CD4-positive, alpha-beta T cell treated with Interleukin-1 beta for 1 hour (primary cell): ENCODE measurements around the gene PROM1.

Source experiments
- DNase-seq, 2 donors: peaks; one replicate each; pipeline ENCODE4 v3.0.0-alpha.2; 2020 to 2022

PROM1 gene

GRCh38 chr4:16083241-16084191 lies at the start of gene PROM1:
Gene PROM1 (minus strand): TSS chr4:16084023. CDS start chr4:16075906, 8,117 bp downstream.
- DNase-seq = no peak

GRCh38 chr4:16133406-16133805 lies 49.6 kb upstream of the PROM1 start:
- DNase-seq = no peak

GRCh38 chr4:16131293-16131692 lies 47.5 kb upstream of the PROM1 start:
- DNase-seq = no peak

GRCh38 chr4:16129336-16129735 lies 45.5 kb upstream of the PROM1 start:
- DNase-seq = no peak

DNA sequence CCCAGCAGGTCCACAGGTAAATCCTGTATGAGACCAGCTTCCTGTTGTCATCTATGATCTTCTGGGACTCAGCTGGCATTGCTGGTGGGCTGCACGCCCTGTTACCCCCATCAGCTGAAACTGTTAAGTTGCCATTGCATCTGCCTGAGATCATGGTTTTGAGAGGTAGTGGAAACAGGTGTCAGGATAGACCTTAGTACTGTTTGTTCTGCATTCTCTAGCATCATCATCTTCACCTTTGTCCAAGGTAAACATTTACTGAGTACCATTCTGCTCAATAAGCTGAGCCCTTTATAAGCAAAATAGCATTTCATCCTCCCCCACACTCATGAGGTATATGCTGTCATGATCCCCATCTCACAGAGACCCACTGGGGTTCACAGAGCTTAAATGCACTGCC lies 42.9 kb upstream of the PROM1 start:
- no peak for DNase-seq

- DNase-seq = no peak
Observed at GRCh38 chr4:16125571-16126445, 42.0 kb upstream of the PROM1 start.

GRCh38 chr4:16124232-16124631 lies 40.4 kb upstream of the PROM1 start:
- DNase-seq = no peak

GRCh38 chr4:16123356-16124084 lies 39.7 kb upstream of the PROM1 start:
- no peak for DNase-seq

DNA sequence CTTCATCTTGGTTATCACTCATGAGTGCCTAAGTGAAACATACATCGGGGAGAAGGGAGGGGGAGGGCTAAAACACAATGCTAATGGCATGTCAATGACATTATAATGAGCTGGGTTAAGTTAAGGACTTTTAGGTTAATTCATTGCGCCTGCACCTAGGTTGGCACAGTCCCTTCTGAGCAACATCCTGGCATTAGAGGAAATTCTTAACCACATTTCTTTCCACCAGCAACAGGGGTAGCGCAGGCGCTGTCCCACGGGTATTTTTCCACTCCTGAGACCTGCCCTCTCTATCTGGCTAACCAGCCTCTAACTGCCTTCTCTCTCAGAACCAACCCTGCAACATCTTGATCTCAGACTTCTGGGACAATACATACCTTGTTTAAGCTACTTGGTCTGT lies 39.0 kb upstream of the PROM1 start:
- DNase-seq = no peak

DNA sequence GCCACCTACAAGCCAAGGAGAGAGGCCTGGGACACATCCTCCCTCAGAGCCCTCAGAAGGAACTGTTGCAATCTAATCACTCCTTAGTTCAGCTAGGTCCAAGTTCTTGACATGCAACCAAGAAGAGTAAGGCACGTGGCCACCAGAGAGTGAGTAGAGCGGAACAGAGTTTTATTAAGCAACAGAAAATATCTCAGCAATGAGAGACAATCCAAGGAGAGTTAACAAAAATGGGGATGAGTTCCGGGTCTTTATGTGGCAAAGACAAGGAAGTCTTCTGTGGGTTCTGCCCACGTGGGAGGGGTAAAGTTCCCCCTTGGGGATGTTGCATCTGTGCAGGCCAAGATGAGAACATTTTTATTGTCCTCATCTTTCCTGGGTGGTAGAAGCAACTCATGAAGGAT lies 38.5 kb upstream of the PROM1 start:
- DNase-seq = no peak

DNA sequence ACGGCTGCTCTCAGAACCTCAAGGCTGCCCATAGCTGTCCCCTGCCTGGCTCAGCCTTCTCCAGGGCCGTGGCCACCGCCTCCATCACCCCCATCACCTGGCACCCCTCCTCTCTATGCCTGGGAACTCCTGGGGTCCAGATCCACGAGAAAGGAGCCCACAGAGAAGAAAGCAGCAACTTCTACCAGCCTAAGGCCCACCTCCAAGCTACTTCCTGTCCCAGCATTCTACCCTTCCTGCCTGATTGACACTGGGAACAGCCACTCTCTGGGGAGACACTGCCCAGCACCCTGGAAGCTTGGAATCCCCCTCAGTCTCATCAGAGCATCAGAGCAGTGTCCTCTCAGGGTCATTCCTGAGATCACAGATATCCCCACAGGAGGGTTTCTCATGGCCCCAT lies 36.9 kb upstream of the PROM1 start:
- no peak for DNase-seq

- no peak for DNase-seq
Observed at GRCh38 chr4:16119981-16120380, 36.2 kb upstream of the PROM1 start.

DNA sequence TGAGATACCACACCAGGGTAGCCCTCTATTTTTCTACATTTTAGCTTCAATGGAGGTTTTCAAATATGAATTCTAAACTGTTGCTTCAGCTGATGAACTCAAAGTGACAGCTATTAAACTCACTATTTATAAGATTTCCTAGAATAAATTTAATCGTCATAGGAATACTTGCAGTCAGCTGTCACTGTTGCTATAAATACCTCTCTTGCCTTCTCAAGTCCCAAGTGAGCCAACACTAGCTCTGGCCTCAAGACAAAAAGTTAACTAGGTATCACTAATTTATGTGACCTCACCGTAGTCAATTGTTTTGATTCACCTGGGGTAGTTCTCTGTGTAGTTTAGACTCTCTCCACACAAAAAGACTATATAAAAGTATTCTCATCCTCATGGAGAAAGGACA lies 34.3 kb upstream of the PROM1 start:
- DNase-seq = no peak

- no peak for DNase-seq
Observed at GRCh38 chr4:16117164-16117563, 33.3 kb upstream of the PROM1 start.

GRCh38 chr4:16116493-16116990 lies 32.7 kb upstream of the PROM1 start:
- no peak for DNase-seq

- no peak for DNase-seq
Observed at GRCh38 chr4:16116019-16116418, 32.2 kb upstream of the PROM1 start.

DNA sequence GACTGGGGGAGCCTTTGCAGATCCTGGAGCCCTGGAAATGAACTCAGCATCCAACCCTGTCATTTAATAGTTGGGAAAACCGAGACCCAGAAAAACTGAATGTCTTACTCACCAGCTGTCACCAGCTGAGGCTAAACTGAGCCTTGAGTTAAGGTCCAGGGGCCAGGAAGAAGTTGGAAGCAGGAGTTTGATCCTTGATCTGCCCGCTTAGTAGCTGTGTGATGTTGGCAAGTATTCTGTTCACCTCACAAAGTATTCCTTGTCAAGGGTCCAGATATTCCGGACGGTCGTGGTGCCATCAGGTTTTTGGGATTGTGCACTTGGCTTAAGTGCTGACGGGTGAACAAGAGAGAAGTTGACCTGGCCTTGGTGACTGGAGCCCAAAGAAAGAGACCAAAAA lies 30.7 kb upstream of the PROM1 start:
- DNase-seq = no peak

- no peak for DNase-seq
Observed at GRCh38 chr4:16113741-16114140, 29.9 kb upstream of the PROM1 start.

- no peak for DNase-seq
Observed at GRCh38 chr4:16111533-16111932, 27.7 kb upstream of the PROM1 start.

DNA sequence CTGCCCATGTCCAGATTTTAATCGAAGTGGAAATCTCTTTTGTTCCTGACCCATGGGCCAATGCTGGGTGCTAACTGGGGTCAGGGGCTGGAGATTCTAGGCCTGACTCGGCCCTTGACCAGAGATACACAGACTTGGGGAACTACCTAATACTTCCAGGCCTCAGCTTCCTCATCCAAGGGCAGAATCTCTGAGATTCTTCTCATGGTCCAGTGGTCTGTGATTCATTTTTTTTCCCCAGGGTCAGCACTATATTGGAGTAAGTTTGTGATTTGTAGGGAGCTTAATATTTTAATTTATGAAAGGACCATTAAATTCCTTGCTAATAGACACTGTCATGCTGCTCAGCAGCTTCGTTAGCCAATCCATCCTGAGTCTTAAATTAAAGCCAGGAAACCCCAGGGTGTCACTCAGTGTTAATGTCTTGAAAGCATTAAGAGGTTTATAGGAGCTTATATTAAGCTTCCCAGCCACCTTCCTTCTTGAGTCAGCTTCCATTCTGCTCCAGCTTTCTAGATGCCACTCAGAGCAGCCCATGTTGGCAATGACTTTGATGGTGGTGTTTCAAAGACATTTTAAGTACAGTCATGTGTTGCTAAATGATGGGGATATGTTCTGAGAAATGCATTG lies 27.0 kb upstream of the PROM1 start:
- no peak for DNase-seq

DNA sequence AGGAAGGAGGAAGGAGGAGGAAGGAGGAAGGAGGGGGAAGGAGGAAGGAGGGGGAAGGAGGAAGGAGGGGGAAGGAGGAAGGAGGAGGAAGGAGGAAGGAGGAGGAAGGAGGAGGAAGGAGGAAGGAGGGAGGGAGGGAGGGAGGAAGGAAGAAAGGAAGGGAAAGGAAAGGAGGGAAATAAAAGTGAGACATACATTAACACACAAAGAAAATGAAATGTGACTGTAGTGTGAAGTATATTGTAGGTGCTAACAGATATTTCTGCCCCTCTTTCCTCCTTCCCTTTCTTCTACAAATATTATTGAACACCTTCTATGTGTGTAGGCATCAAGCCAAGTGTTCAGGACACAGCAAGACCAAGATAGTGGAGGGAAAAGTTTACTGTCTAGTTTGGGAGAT lies 26.4 kb upstream of the PROM1 start:
- no peak for DNase-seq

DNA sequence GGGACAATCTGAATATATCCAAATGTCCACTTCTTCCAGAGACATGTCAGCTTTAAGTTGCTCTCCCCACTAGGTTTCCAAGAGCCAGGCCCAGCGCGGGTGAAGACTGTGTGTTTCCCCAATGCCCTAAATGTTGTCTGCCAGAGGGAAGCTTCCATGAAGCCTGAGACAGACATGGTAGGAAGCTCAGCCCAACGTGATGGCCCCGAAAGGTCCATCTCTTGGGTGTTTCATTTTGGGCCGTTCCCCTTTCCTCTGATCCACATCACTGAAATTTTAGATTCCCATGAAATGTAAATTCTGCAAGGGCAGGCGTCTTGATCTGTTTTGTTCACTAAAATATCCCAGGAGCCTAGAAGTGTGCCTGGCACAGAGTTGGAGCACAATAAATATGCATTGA lies 25.4 kb upstream of the PROM1 start:
- DNase-seq = no peak
